ENCODE data around the gene PRR19. TPM values are rescaled to one million over a fixed set of nuclear protein-coding genes. Genes with fewer than 3 reads are reported as not detected.
A peak's percentile ranks its signal among the peaks of the same experiment; 100 is the strongest.

PRR19 gene
- total RNA-seq, 1 experiment from 2014 or later = 3.2 TPM

GRCh38 chr19:42343344-42344110 lies 41.6 kb downstream of the PRR19 start:
- H3K27ac Mint-ChIP-seq = peak overlapping the region in 1 of 3 experiments; percentile 49; a peak in 2 of 7 replicates
- no peak overlapping the region for H2AFZ ChIP-seq (ENCODE audit: low read length)
- H3K23ac ChIP-seq (ENCODE audit: insufficient read length, low read depth, low read length) = no peak overlapping the region
- H3K36me3 Mint-ChIP-seq (ENCODE audit: insufficient read depth in 1 of 3, low read depth in 3 of 3) = peaks cover 5 to 32% (median 21%) of the 10 kb centered on the region in 3 experiments; a peak in 6 of 7 replicates
- H4K20me1 ChIP-seq (ENCODE audit: control insufficient read depth, insufficient read depth, insufficient read length) = no peaks in the 10 kb centered on the region
- H3K27ac ChIP-seq (ENCODE audit: insufficient read length, low read depth, low read length) = no peak overlapping the region
- H3K9me3 ChIP-seq (ENCODE audit: control insufficient read depth, low read depth, low read length) = no peaks in the 10 kb centered on the region
- no peaks in the 10 kb centered on the region for H3K79me2 ChIP-seq (ENCODE audit: insufficient read depth, low read length)
- DNase-seq = peak; percentile 64
- no peak overlapping the region for H3K4ac ChIP-seq (ENCODE audit: low read depth, low read length)
- H3K56ac ChIP-seq (ENCODE audit: insufficient read length, low read depth, low read length) = no peak overlapping the region
- H2BK120ac ChIP-seq (ENCODE audit: low read depth, low read length, poor library complexity, severe bottlenecking) = no peak overlapping the region
- H3K9me3 Mint-ChIP-seq = no peaks in the 10 kb centered on the region
- no peak overlapping the region for H4K8ac ChIP-seq (replicated peaks; ENCODE audit: insufficient read length, low read depth, low read length)
- H2BK20ac ChIP-seq (ENCODE audit: low read depth, low read length, poor library complexity, severe bottlenecking) = no peak overlapping the region
- WGBS (ENCODE audit: extremely low coverage, insufficient read length, low lambda C conversion rate) = no CpG with 5 or more reads among the region's 17 CpGs
- H3K4me1 ChIP-seq (ENCODE audit: insufficient read depth, low read length) = no peaks in the 10 kb centered on the region
- H3K4me3 Mint-ChIP-seq = no peak overlapping the region
- H2BK5ac ChIP-seq (ENCODE audit: insufficient read length, low read length) = no peak overlapping the region
- H4K5ac ChIP-seq (ENCODE audit: insufficient read length, low read depth, low read length) = no peak overlapping the region
- H3T11ph ChIP-seq (ENCODE audit: low read length) = no peak overlapping the region
- H3K23me2 ChIP-seq (ENCODE audit: insufficient read length, low read depth, low read length, poor library complexity, severe bottlenecking) = no peaks in the 10 kb centered on the region
- H3K27me3 Mint-ChIP-seq (ENCODE audit: low read depth) = no peaks in the 10 kb centered on the region
- H3K79me1 ChIP-seq (ENCODE audit: insufficient read depth, low read depth, low read length, poor library complexity, severe bottlenecking) = no peaks in the 10 kb centered on the region
- peak; percentile 79 for TF ChIP-seq CTCF (conservative IDR thresholded peaks at IDR 0.05)
- H3K27me3 ChIP-seq (ENCODE audit: insufficient read depth, low read length) = no peaks in the 10 kb centered on the region
- H3K4me2 ChIP-seq (ENCODE audit: insufficient read depth, insufficient read length, low read length) = no peak overlapping the region
- H4K91ac ChIP-seq (ENCODE audit: insufficient read length, low read depth, low read length) = no peak overlapping the region
- no peak overlapping the region for H3K14ac ChIP-seq (ENCODE audit: insufficient read depth, low read length)
- no peak overlapping the region for H3K9ac ChIP-seq (ENCODE audit: extremely low read depth, insufficient read length, low read length)
- H2AK5ac ChIP-seq (ENCODE audit: insufficient read length, low read length) = no peak overlapping the region
- no peak overlapping the region for H3K18ac ChIP-seq (ENCODE audit: insufficient read length, low read depth, low read length)
- H2BK12ac ChIP-seq (ENCODE audit: insufficient read length, low read depth, low read length) = no peak overlapping the region
- H3K4me1 Mint-ChIP-seq = no peaks in the 10 kb centered on the region
- H2BK15ac ChIP-seq (ENCODE audit: low read depth, low read length) = no peak overlapping the region
